ENCODE results near the gene EVC2.

The EVC2 gene

DNA sequence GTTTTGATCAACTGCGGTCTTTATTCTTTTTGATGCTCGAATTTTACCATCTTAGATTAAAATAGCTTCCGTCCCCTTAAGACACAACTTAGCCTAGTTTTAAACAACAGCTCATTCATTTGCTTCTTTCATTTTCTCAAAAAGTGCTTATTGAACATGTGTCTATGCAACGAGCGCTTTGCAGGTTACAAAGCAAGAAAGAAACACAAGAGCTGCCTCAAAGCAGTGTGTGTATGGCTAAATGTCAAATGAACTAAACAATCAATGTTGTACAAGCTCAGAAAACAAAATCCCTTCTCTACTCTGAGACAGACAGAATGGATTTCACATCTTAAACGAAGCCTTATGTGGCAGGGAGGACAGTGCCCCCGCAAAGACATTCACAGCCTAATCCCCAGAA lies 61.0 kb downstream of the EVC2 start:
- Histone ChIP-seq H3K9me3 (ENCODE audit: control insufficient read depth, low read length) (no peaks in the 10 kb centered on the region), H3K27ac (ENCODE audit: low read depth, low read length, severe bottlenecking) (no peak overlapping the region), H3K36me3 (ENCODE audit: control insufficient read depth, insufficient read depth, low read length) (no peaks in the 10 kb centered on the region), H3K4me1 (ENCODE audit: control insufficient read depth, insufficient read depth, low read length, poor library complexity, severe bottlenecking) (no peaks in the 10 kb centered on the region), H3K4me3 (ENCODE audit: extremely low read depth, insufficient read depth, low read length, poor library complexity, severe bottlenecking) (no peak overlapping the region)
- WGBS, 2 experiments (ENCODE audit: insufficient coverage in 2 of 2) = 89 to 91% methylated on average over 3 to 5 of the region's 7 CpGs

DNA sequence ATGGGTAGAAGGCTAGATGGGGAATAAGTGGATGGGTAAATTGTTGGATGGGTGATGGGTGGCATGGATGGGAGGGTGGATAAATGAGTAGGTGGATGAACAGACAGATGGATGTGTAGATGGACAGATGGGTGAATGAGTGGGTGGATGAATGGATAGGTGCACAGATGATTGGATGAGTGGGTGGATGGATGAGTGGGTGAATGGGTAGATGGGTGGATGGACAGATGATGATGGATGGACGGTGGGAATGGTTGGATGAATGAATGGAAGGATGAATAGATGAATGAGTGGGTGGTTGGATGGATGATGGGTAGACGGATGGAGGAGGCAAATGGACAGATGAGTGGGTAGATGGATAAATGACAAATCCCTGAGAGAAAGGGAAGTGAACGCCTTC lies 68.3 kb downstream of the EVC2 start:
- WGBS, 2 experiments (ENCODE audit: insufficient coverage in 2 of 2) = 66 to 79% methylated on average over 2 of the region's 3 CpGs
- Histone ChIP-seq H3K4me3 (ENCODE audit: extremely low read depth, insufficient read depth, low read length, poor library complexity, severe bottlenecking) (no peak overlapping the region), H3K27ac (ENCODE audit: low read depth, low read length, severe bottlenecking) (no peak overlapping the region), H3K4me1 (ENCODE audit: control insufficient read depth, insufficient read depth, low read length, poor library complexity, severe bottlenecking) (peaks cover 6% of the 10 kb centered on the region), H3K36me3 (ENCODE audit: control insufficient read depth, insufficient read depth, low read length) (peaks cover 11% of the 10 kb centered on the region), H3K9me3 (ENCODE audit: control insufficient read depth, low read length) (no peaks in the 10 kb centered on the region)

DNA sequence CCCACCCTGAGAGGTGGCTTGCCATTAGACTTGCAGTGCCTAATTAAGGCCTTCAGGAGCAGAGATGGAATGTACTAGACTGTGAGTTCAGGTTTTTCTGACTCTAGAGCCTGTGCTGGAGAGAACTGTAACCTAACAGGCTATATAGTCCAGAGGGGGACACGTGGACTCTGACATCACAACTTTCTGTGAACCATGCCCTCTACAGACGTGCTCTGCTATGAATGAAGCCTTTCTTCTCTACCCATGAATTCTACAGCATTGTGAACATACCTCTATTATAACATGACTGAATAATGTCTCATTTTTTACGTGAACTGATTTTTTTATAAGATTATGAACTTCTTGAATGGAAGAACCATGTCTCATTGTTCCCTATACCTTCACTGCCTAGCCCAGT lies 68.8 kb downstream of the EVC2 start:
- 77 to 83% methylated on average over 2 of the region's 3 CpGs for WGBS, 2 experiments (ENCODE audit: insufficient coverage in 2 of 2)

DNA sequence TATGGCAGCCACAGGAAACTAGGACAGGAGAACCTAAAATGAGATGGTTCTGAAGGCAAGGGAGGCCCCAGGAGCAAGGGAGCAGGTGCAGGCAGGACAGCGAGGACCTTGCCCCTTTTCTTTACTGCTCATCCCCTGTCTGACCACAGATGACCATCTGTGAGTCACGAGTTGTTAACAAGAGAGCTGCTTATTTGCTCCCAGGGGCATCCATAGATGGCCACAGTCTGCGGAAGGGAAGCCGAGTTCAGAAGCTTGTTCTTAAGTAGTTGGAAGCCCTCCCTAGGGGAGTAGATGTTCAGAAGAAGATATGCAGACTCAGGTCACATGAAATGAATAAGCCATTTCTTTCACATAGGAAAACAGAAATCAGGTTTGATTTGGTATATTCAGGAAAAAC lies 69.4 kb downstream of the EVC2 start:
- no peaks in the 10 kb centered on the region for H3K9me3 ChIP-seq (ENCODE audit: control insufficient read depth, low read length)
- 94 to 98% methylated on average over 4 of the region's 4 CpGs for WGBS, 2 experiments (ENCODE audit: insufficient coverage in 2 of 2)
- H3K4me3 ChIP-seq (ENCODE audit: extremely low read depth, insufficient read depth, low read length, poor library complexity, severe bottlenecking) = no peak overlapping the region
- peaks cover 6% of the 10 kb centered on the region for H3K4me1 ChIP-seq (ENCODE audit: control insufficient read depth, insufficient read depth, low read length, poor library complexity, severe bottlenecking)
- peaks cover 11% of the 10 kb centered on the region for H3K36me3 ChIP-seq (ENCODE audit: control insufficient read depth, insufficient read depth, low read length)
- no peak overlapping the region for H3K27ac ChIP-seq (ENCODE audit: low read depth, low read length, severe bottlenecking)

More for the DNA sequence above, 68.8 kb downstream of the EVC2 start:
- H3K27ac ChIP-seq (ENCODE audit: low read depth, low read length, severe bottlenecking) = no peak overlapping the region
- peaks cover 11% of the 10 kb centered on the region for H3K36me3 ChIP-seq (ENCODE audit: control insufficient read depth, insufficient read depth, low read length)
- no peaks in the 10 kb centered on the region for H3K9me3 ChIP-seq (ENCODE audit: control insufficient read depth, low read length)
- H3K4me3 ChIP-seq (ENCODE audit: extremely low read depth, insufficient read depth, low read length, poor library complexity, severe bottlenecking) = no peak overlapping the region
- H3K4me1 ChIP-seq (ENCODE audit: control insufficient read depth, insufficient read depth, low read length, poor library complexity, severe bottlenecking) = peaks cover 6% of the 10 kb centered on the region

DNA sequence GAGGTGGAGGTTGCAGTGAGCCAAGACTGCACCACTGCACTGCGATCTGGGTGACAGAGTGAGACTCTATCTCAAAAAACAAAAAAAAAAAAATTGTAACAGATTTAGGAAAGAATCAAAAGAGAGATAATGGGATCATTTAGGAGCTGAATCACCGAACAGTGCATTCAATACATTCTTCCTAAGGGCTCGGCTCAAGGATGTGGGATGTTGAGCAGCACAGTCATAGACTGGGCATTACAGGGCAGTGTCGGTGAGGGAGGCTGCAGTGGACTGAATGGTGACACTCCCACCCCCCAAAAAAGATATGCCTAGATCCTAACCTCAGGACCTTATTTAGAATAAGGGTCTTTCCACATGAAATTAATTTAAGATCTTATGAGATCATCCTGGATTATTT lies 70.0 kb downstream of the EVC2 start:
- Histone ChIP-seq H3K4me1 (ENCODE audit: control insufficient read depth, insufficient read depth, low read length, poor library complexity, severe bottlenecking) (peaks cover 6% of the 10 kb centered on the region), H3K9me3 (ENCODE audit: control insufficient read depth, low read length) (no peaks in the 10 kb centered on the region), H3K36me3 (ENCODE audit: control insufficient read depth, insufficient read depth, low read length) (peaks cover 11% of the 10 kb centered on the region), H3K27ac (ENCODE audit: low read depth, low read length, severe bottlenecking) (peak overlapping the region; percentile 37), H3K4me3 (ENCODE audit: extremely low read depth, insufficient read depth, low read length, poor library complexity, severe bottlenecking) (no peak overlapping the region)
- WGBS, 2 experiments (ENCODE audit: insufficient coverage in 2 of 2) = 95 to 100% methylated on average over 2 of the region's 4 CpGs

DNA sequence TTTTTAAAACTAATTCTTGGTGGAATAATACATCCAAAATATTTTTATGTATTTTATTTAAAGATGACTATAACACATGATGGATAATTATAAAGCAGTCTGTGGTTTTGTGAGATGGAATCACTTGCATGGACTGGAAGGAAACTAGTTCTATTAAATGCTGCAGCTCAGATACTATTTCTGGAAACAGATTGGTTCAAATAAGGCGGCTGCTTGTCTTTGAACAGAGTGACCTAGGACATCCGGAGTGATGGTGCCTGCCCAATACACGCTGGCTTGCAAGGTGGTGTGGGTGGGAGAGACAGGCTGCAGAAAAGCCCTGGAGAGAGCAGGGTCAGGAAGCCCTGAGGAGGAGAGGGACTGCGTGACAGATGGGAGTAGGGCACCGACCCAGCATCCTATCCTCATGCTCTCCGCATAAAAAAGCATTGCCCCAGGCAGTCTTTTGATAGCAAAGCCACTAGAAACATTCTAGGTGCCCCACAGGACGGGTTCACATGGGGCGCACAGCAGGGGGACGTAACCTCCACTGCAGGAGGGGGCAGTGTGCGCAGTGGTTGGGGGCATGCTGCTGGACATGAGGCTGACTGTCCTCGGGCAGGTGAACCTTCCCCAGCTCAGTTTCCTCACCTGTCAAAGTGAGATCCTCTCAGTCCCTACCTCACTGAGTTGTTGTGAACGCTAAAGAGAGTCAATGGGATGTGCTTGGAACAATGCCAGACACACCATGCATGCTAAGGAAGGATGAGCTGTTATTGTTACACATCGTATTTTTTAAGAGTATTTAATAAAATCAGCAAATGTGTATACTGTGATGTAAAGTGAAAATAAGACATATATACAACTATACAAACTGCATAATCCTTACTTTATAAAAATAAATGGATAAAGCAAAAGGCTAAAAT lies 71.3 kb downstream of the EVC2 start:
- WGBS, 2 experiments (ENCODE audit: insufficient coverage in 2 of 2) = 77 to 85% methylated on average over 7 to 9 of the region's 13 CpGs
- peaks cover 13% of the 10 kb centered on the region for H3K36me3 ChIP-seq (ENCODE audit: control insufficient read depth, insufficient read depth, low read length)
- no peaks in the 10 kb centered on the region for H3K9me3 ChIP-seq (ENCODE audit: control insufficient read depth, low read length)
- peaks cover 6% of the 10 kb centered on the region for H3K4me1 ChIP-seq (ENCODE audit: control insufficient read depth, insufficient read depth, low read length, poor library complexity, severe bottlenecking)
- no peak overlapping the region for H3K27ac ChIP-seq (ENCODE audit: low read depth, low read length, severe bottlenecking)
- H3K4me3 ChIP-seq (ENCODE audit: extremely low read depth, insufficient read depth, low read length, poor library complexity, severe bottlenecking) = no peak overlapping the region

DNA sequence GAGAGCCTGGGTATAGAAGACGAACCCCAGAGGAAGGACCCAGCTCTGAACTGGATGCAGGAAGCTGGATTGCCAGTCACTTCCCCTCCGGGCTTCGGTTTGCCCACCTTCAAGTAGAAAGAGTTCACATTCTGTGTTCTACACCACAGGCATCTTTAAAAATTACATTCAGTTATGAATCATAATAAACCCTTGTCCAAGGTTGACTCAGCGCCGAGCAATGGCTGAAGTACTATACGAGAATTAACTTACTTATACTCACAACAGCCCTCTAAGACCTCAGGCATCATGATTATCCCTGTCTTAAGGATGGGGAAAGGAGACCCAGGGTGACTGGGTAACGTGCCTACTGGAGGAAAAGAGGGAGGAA lies 72.5 kb downstream of the EVC2 start:
- H3K9me3 ChIP-seq (ENCODE audit: control insufficient read depth, low read length) = no peaks in the 10 kb centered on the region
- H3K4me3 ChIP-seq (ENCODE audit: extremely low read depth, insufficient read depth, low read length, poor library complexity, severe bottlenecking) = no peak overlapping the region
- H3K36me3 ChIP-seq (ENCODE audit: control insufficient read depth, insufficient read depth, low read length) = peaks cover 17% of the 10 kb centered on the region
- WGBS, 2 experiments (ENCODE audit: insufficient coverage in 2 of 2) = 87 to 90% methylated on average over 3 of the region's 7 CpGs
- peaks cover 6% of the 10 kb centered on the region for H3K4me1 ChIP-seq (ENCODE audit: control insufficient read depth, insufficient read depth, low read length, poor library complexity, severe bottlenecking)
- no peak overlapping the region for H3K27ac ChIP-seq (ENCODE audit: low read depth, low read length, severe bottlenecking)

DNA sequence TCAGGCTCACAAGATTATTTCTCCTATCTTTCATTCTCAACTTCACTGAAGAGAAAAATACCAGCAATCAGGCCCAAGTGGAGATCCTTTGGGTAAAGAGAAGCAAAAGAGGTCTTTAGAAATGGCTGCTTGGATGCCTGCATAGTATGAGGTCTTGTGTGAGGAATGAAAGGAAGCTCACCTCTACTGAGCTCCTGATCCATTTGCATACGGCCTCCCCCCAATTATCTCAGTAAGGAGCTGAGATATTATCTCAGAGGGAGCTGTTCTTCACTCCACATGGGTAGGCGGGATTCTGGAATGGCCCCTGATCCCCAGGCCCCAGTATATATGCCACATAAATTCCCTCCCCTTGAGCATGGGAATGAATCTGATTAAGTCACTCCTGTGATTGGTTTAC lies 75.8 kb downstream of the EVC2 start:
- WGBS, 2 experiments (ENCODE audit: insufficient coverage in 2 of 2) = 80% methylated on average over 1 of the region's 2 CpGs; no CpG with 5 or more reads in 1 of the 2 experiments
- Histone ChIP-seq H3K36me3 (ENCODE audit: control insufficient read depth, insufficient read depth, low read length) (peaks cover 9% of the 10 kb centered on the region), H3K4me1 (ENCODE audit: control insufficient read depth, insufficient read depth, low read length, poor library complexity, severe bottlenecking) (no peaks in the 10 kb centered on the region)

DNA sequence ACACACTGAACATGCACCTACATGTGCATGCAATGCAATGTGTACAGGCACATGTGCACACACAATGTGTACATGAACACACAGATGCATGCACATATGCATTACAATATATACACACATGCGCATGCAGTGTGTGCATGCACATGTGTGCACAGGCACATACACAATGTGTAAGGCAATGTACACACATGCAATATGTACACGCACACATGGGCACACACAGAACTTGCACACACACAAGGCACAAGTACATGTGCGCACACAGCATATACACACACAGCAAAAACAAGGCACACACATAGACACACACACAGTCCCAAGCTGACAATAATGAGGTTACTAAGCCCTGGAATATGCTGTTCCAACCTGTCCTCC lies 76.3 kb downstream of the EVC2 start:
- H3K4me3 ChIP-seq (ENCODE audit: extremely low read depth, insufficient read depth, low read length, poor library complexity, severe bottlenecking) = no peak overlapping the region
- no peaks in the 10 kb centered on the region for H3K9me3 ChIP-seq (ENCODE audit: control insufficient read depth, low read length)
- no peak overlapping the region for H3K27ac ChIP-seq (ENCODE audit: low read depth, low read length, severe bottlenecking)
- 88 to 100% methylated on average over 1 to 3 of the region's 3 CpGs for WGBS, 2 experiments (ENCODE audit: insufficient coverage in 2 of 2)
- H3K4me1 ChIP-seq (ENCODE audit: control insufficient read depth, insufficient read depth, low read length, poor library complexity, severe bottlenecking) = no peaks in the 10 kb centered on the region
- H3K36me3 ChIP-seq (ENCODE audit: control insufficient read depth, insufficient read depth, low read length) = peaks cover 9% of the 10 kb centered on the region

More for the DNA sequence above, 75.8 kb downstream of the EVC2 start:
- Histone ChIP-seq H3K4me3 (ENCODE audit: extremely low read depth, insufficient read depth, low read length, poor library complexity, severe bottlenecking) (no peak overlapping the region), H3K9me3 (ENCODE audit: control insufficient read depth, low read length) (no peaks in the 10 kb centered on the region), H3K27ac (ENCODE audit: low read depth, low read length, severe bottlenecking) (no peak overlapping the region)

DNA sequence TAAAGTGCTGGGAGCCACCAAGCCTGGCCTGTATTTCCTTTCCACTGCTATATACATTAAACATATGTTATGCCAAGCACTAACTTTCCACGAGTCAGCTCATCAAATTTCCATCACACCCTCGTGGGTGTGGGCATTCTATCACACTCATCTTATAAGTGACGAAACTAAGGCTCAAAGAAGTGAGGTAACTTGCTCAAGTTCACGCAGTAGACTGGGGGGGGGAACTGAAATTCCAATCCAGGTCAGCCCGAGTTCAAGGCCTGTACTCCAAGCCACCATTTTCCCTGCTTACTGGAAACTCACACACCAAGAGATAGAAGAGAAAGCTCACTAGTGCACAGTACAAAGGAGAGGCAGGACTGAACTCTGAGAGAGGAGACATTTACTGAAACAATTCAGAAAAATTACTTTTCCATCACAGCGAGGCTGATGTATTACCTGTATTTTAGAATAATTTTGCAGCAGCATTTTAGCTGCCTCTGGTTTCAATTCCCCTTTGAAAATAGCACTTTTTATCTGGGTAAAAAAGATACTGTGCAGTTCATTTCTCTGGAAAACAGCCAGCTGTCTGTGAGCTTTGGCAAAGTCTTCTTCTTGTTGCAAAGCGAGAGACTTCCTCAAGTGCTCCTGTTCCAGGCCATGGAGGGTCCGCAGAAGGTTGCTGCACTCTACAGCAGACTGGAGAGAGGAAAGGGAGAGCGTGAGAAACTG lies 76.8 kb downstream of the EVC2 start:
- H3K9me3 ChIP-seq (ENCODE audit: control insufficient read depth, low read length) = no peaks in the 10 kb centered on the region
- peaks cover 9% of the 10 kb centered on the region for H3K36me3 ChIP-seq (ENCODE audit: control insufficient read depth, insufficient read depth, low read length)
- no peak overlapping the region for H3K27ac ChIP-seq (ENCODE audit: low read depth, low read length, severe bottlenecking)
- H3K4me1 ChIP-seq (ENCODE audit: control insufficient read depth, insufficient read depth, low read length, poor library complexity, severe bottlenecking) = no peaks in the 10 kb centered on the region
- H3K4me3 ChIP-seq (ENCODE audit: extremely low read depth, insufficient read depth, low read length, poor library complexity, severe bottlenecking) = no peak overlapping the region
- WGBS, 2 experiments (ENCODE audit: insufficient coverage in 2 of 2) = 92 to 100% methylated on average over 3 to 4 of the region's 9 CpGs

DNA sequence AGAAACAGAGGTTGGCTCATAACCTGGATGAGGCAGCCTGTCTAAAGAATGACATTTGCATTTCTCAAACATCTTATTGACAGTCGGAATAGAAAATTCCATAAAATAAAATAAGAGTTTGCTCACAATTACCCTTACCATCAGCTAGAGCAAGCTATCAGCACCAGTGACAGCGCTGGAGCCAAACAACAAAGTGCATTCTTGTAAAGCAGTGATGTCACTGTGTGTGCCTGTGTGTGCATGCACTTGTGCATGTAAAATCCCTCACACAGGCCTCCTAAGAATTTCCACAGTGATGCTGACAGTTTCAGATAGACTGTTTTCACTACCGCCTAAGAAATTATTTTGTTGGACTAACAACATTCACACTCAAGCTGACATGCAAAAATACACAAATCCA lies 77.6 kb downstream of the EVC2 start:
- 86 to 89% methylated on average over 1 of the region's 3 CpGs for WGBS, 2 experiments (ENCODE audit: insufficient coverage in 2 of 2)
- H3K4me3 ChIP-seq (ENCODE audit: extremely low read depth, insufficient read depth, low read length, poor library complexity, severe bottlenecking) = no peak overlapping the region
- H3K36me3 ChIP-seq (ENCODE audit: control insufficient read depth, insufficient read depth, low read length) = peaks cover 9% of the 10 kb centered on the region
- H3K4me1 ChIP-seq (ENCODE audit: control insufficient read depth, insufficient read depth, low read length, poor library complexity, severe bottlenecking) = no peaks in the 10 kb centered on the region
- H3K9me3 ChIP-seq (ENCODE audit: control insufficient read depth, low read length) = no peaks in the 10 kb centered on the region
- H3K27ac ChIP-seq (ENCODE audit: low read depth, low read length, severe bottlenecking) = no peak overlapping the region

All from mesodermal cell (in vitro differentiated cells).